ENCODE results near the gene ENGASE.

The ENGASE gene

GRCh38 chr17:79104898-79105600 is 30.4 kb downstream of the ENGASE start:
- Histone ChIP-seq H3K4me3 (ENCODE audit: low read depth, low read length) (no peak overlapping the region), H3K4me2 (ENCODE audit: low read length) (no peak overlapping the region), H3K9ac (ENCODE audit: low read length) (no peak overlapping the region), H2AFZ (ENCODE audit: insufficient read depth, low read length, poor library complexity) (no peak overlapping the region), H3K27me3 (ENCODE audit: insufficient read depth, low read length) (no peaks in the 10 kb centered on the region), H2BK120ac (ENCODE audit: insufficient read depth, low read length, poor library complexity) (no peak overlapping the region), H4K91ac (ENCODE audit: low read depth, low read length) (no peak overlapping the region), H3K14ac (ENCODE audit: low read length) (no peak overlapping the region), H3K9me3 (ENCODE audit: insufficient read depth, low read depth, low read length) (no peaks in the 10 kb centered on the region), H4K12ac (ENCODE audit: low read depth, low read length) (no peak overlapping the region), H3K4me1 (ENCODE audit: control insufficient read depth in 1 of 2, insufficient read depth in 2 of 2, low read length in 2 of 2) (no peaks in the 10 kb centered on the region), H4K8ac (ENCODE audit: low read depth, low read length) (no peak overlapping the region), H3K79me2 (ENCODE audit: control insufficient read depth, insufficient read depth, low read length, poor library complexity) (no peaks in the 10 kb centered on the region), H3K79me1 (ENCODE audit: low read length) (no peaks in the 10 kb centered on the region), H3K27ac (ENCODE audit: low read depth, low read length) (no peak overlapping the region), H3K23ac (ENCODE audit: low read length) (no peak overlapping the region), H3K4ac (ENCODE audit: low read depth, low read length) (no peak overlapping the region), H3K36me3 (ENCODE audit: control insufficient read depth in 1 of 2, insufficient read depth in 2 of 2, low read length in 2 of 2) (no peaks in the 10 kb centered on the region), H3K18ac (ENCODE audit: low read length) (no peak overlapping the region), H2AK5ac (ENCODE audit: low read length) (no peak overlapping the region), H2BK5ac (ENCODE audit: low read depth, low read length, poor library complexity) (no peak overlapping the region), H2BK12ac (ENCODE audit: low read length) (no peak overlapping the region)
- WGBS (ENCODE audit: extremely low coverage, insufficient coverage, insufficient read length) = no CpG with 5 or more reads among the region's 12 CpGs
- DNase-seq = no peak

- Histone ChIP-seq H4K91ac (ENCODE audit: low read depth, low read length) (no peak overlapping the region), H2BK120ac (ENCODE audit: insufficient read depth, low read length, poor library complexity) (no peak overlapping the region), H2BK12ac (ENCODE audit: low read length) (no peak overlapping the region), H2BK5ac (ENCODE audit: low read depth, low read length, poor library complexity) (no peak overlapping the region), H3K9ac (ENCODE audit: low read length) (no peak overlapping the region), H3K79me2 (ENCODE audit: control insufficient read depth, insufficient read depth, low read length, poor library complexity) (no peaks in the 10 kb centered on the region), H3K79me1 (ENCODE audit: low read length) (no peaks in the 10 kb centered on the region), H3K4me2 (ENCODE audit: low read length) (no peak overlapping the region), H3K36me3 (ENCODE audit: control insufficient read depth in 1 of 2, insufficient read depth in 2 of 2, low read length in 2 of 2) (no peaks in the 10 kb centered on the region), H2AK5ac (ENCODE audit: low read length) (no peak overlapping the region), H4K12ac (ENCODE audit: low read depth, low read length) (no peak overlapping the region), H4K8ac (ENCODE audit: low read depth, low read length) (no peak overlapping the region), H3K14ac (ENCODE audit: low read length) (no peak overlapping the region), H3K27ac (ENCODE audit: low read depth, low read length) (no peak overlapping the region), H3K4ac (ENCODE audit: low read depth, low read length) (no peak overlapping the region), H3K18ac (ENCODE audit: low read length) (no peak overlapping the region), H3K4me1 (ENCODE audit: control insufficient read depth in 1 of 2, insufficient read depth in 2 of 2, low read length in 2 of 2) (no peaks in the 10 kb centered on the region), H3K23ac (ENCODE audit: low read length) (no peak overlapping the region), H3K4me3 (ENCODE audit: low read depth, low read length) (no peak overlapping the region), H3K27me3 (ENCODE audit: insufficient read depth, low read length) (no peaks in the 10 kb centered on the region), H2AFZ (ENCODE audit: insufficient read depth, low read length, poor library complexity) (no peak overlapping the region), H3K9me3 (ENCODE audit: insufficient read depth, low read depth, low read length) (no peaks in the 10 kb centered on the region)
- WGBS (ENCODE audit: extremely low coverage, insufficient coverage, insufficient read length) = no CpG with 5 or more reads among the region's 14 CpGs
- no peak for DNase-seq
Measured at GRCh38 chr17:79105937-79106336, 31.3 kb downstream of the ENGASE start.

GRCh38 chr17:79106958-79107357 is 32.3 kb downstream of the ENGASE start:
- no CpG with 5 or more reads among the region's 11 CpGs for WGBS (ENCODE audit: extremely low coverage, insufficient coverage, insufficient read length)
- no peak overlapping the region for H2AK5ac ChIP-seq (ENCODE audit: low read length)

GRCh38 chr17:79107499-79108231 is 33.0 kb downstream of the ENGASE start:
- Histone ChIP-seq H3K27me3 (ENCODE audit: insufficient read depth, low read length) (no peaks in the 10 kb centered on the region), H2AK5ac (ENCODE audit: low read length) (no peak overlapping the region), H3K79me1 (ENCODE audit: low read length) (no peaks in the 10 kb centered on the region), H3K36me3 (ENCODE audit: control insufficient read depth in 1 of 2, insufficient read depth in 2 of 2, low read length in 2 of 2) (no peaks in the 10 kb centered on the region), H3K14ac (ENCODE audit: low read length) (no peak overlapping the region), H4K12ac (ENCODE audit: low read depth, low read length) (no peak overlapping the region), H3K79me2 (ENCODE audit: control insufficient read depth, insufficient read depth, low read length, poor library complexity) (no peaks in the 10 kb centered on the region), H3K4me3 (ENCODE audit: low read depth, low read length) (no peak overlapping the region), H2BK120ac (ENCODE audit: insufficient read depth, low read length, poor library complexity) (no peak overlapping the region), H3K4me1 (ENCODE audit: control insufficient read depth in 1 of 2, insufficient read depth in 2 of 2, low read length in 2 of 2) (no peaks in the 10 kb centered on the region), H4K91ac (ENCODE audit: low read depth, low read length) (no peak overlapping the region), H3K9me3 (ENCODE audit: insufficient read depth, low read depth, low read length) (no peaks in the 10 kb centered on the region), H3K23ac (ENCODE audit: low read length) (no peak overlapping the region), H2BK12ac (ENCODE audit: low read length) (no peak overlapping the region), H3K9ac (ENCODE audit: low read length) (no peak overlapping the region), H3K4ac (ENCODE audit: low read depth, low read length) (no peak overlapping the region), H4K8ac (ENCODE audit: low read depth, low read length) (no peak overlapping the region), H3K4me2 (ENCODE audit: low read length) (no peak overlapping the region), H3K27ac (ENCODE audit: low read depth, low read length) (no peak overlapping the region), H2AFZ (ENCODE audit: insufficient read depth, low read length, poor library complexity) (no peak overlapping the region), H2BK5ac (ENCODE audit: low read depth, low read length, poor library complexity) (no peak overlapping the region), H3K18ac (ENCODE audit: low read length) (no peak overlapping the region)
- WGBS (ENCODE audit: extremely low coverage, insufficient coverage, insufficient read length) = no CpG with 5 or more reads among the region's 25 CpGs
- no peak for DNase-seq

More at GRCh38 chr17:79106958-79107357, 32.3 kb downstream of the ENGASE start:
- Histone ChIP-seq H3K4me2 (ENCODE audit: low read length) (no peak overlapping the region), H3K36me3 (ENCODE audit: control insufficient read depth in 1 of 2, insufficient read depth in 2 of 2, low read length in 2 of 2) (no peaks in the 10 kb centered on the region), H2BK12ac (ENCODE audit: low read length) (no peak overlapping the region), H3K4me1 (ENCODE audit: control insufficient read depth in 1 of 2, insufficient read depth in 2 of 2, low read length in 2 of 2) (no peaks in the 10 kb centered on the region), H3K4me3 (ENCODE audit: low read depth, low read length) (no peak overlapping the region), H3K79me1 (ENCODE audit: low read length) (no peaks in the 10 kb centered on the region), H3K23ac (ENCODE audit: low read length) (no peak overlapping the region), H3K14ac (ENCODE audit: low read length) (no peak overlapping the region), H3K79me2 (ENCODE audit: control insufficient read depth, insufficient read depth, low read length, poor library complexity) (no peaks in the 10 kb centered on the region), H2BK5ac (ENCODE audit: low read depth, low read length, poor library complexity) (no peak overlapping the region), H3K9ac (ENCODE audit: low read length) (no peak overlapping the region), H3K18ac (ENCODE audit: low read length) (no peak overlapping the region), H2AFZ (ENCODE audit: insufficient read depth, low read length, poor library complexity) (no peak overlapping the region), H2BK120ac (ENCODE audit: insufficient read depth, low read length, poor library complexity) (no peak overlapping the region), H3K27ac (ENCODE audit: low read depth, low read length) (no peak overlapping the region), H4K12ac (ENCODE audit: low read depth, low read length) (no peak overlapping the region), H3K27me3 (ENCODE audit: insufficient read depth, low read length) (no peaks in the 10 kb centered on the region), H4K8ac (ENCODE audit: low read depth, low read length) (no peak overlapping the region), H4K91ac (ENCODE audit: low read depth, low read length) (no peak overlapping the region), H3K4ac (ENCODE audit: low read depth, low read length) (no peak overlapping the region), H3K9me3 (ENCODE audit: insufficient read depth, low read depth, low read length) (no peaks in the 10 kb centered on the region)
- DNase-seq = no peak
